MM.1S (cell line): ENCODE measurements around the gene CD151.

Experiments
- DNase-seq: peaks from one replicate; pipeline ENCODE4 v3.0.0-alpha.2; 2015
- H2AFZ ChIP-seq: fragments of 300-600 bp; sonication (generic); 2 replicates; pipeline ENCODE4 v1.6.0; 2016; ENCODE audit warnings: antibody characterized with exemption, low read length
- H3F3A ChIP-seq: fragments of 300-600 bp; sonication (generic); 2 replicates; pipeline ENCODE4 v1.6.1; 2016; ENCODE audit warnings: mild to moderate bottlenecking, antibody characterized with exemption, low read length, moderate library complexity, mixed read lengths; ENCODE audit not compliant: insufficient read depth
- H3K27ac ChIP-seq: fragments of 300-600 bp; sonication (generic); 2 replicates; pipeline ENCODE4 v1.5.1; 2016; ENCODE audit warnings: mild to moderate bottlenecking, low read length
- H3K27me3 ChIP-seq: fragments of 300-600 bp; sonication (generic); replicated peaks from 2 replicates; pipeline ENCODE4 v1.6.0; 2016; ENCODE audit warnings: low read length; ENCODE audit not compliant: insufficient read depth
- H3K36me3 ChIP-seq: fragments of 300-600 bp; sonication (generic); replicated peaks from 2 replicates; pipeline ENCODE4 v1.6.1; 2016; ENCODE audit warnings: mild to moderate bottlenecking, low read length, mixed read lengths; ENCODE audit not compliant: insufficient read depth
- H3K4me1 ChIP-seq: fragments of 300-600 bp; sonication (generic); 2 replicates; pipeline ENCODE4 v1.6.1; 2016; ENCODE audit warnings: low read length, mixed read lengths
- H3K4me2 ChIP-seq: fragments of 300-600 bp; sonication (generic); 2 replicates; pipeline ENCODE4 v1.6.0; 2016; ENCODE audit warnings: low read depth, low read length
- H3K4me3 ChIP-seq: fragments of 300-600 bp; sonication (generic); 2 replicates; pipeline ENCODE4 v1.5.1; 2016; ENCODE audit warnings: low read length, mixed read lengths
- H3K79me2 ChIP-seq: fragments of 300-600 bp; sonication (generic); 2 replicates; pipeline ENCODE4 v1.6.1; 2016; ENCODE audit warnings: mixed run types, low read length, mixed read lengths
- H3K9ac ChIP-seq: fragments of 300-600 bp; sonication (generic); 2 replicates; pipeline ENCODE4 v1.6.1; 2016; ENCODE audit warnings: low read length, mixed read lengths
- H3K9me2 ChIP-seq: fragments of 300-600 bp; sonication (generic); replicated peaks from 2 replicates; pipeline ENCODE4 v1.6.1; 2016; ENCODE audit warnings: mild to moderate bottlenecking, low read length, mixed read lengths; ENCODE audit not compliant: insufficient read depth
- H3K9me3 ChIP-seq: fragments of 300-600 bp; sonication (generic); replicated peaks from 2 replicates; pipeline ENCODE4 v1.6.1; 2016; ENCODE audit warnings: mild to moderate bottlenecking, low read length, mixed read lengths; ENCODE audit not compliant: insufficient read depth
- H4K20me1 ChIP-seq: fragments of 300-600 bp; sonication (generic); 2 replicates; pipeline ENCODE4 v1.6.1; 2016; ENCODE audit warnings: mild to moderate bottlenecking, low read length, moderate library complexity, mixed read lengths; ENCODE audit not compliant: insufficient read depth
- EZH2 ChIP-seq: fragments of 300-600 bp; sonication (generic); optimal IDR thresholded peaks from 2 replicates; pipeline ENCODE3; 2017; ENCODE audit warnings: low read depth, mild to moderate bottlenecking, antibody characterized with exemption, low read length, mixed read lengths
- EZH2phosphoT487 ChIP-seq: fragments of 300-600 bp; sonication (generic); IDR thresholded peaks from 2 replicates; pipeline ENCODE4 v1.6.1; 2018; ENCODE audit warnings: antibody characterized with exemption, low read length
- TF ChIP-seq, protein P1 (sequence below): fragments of 300-600 bp; sonication (generic); IDR thresholded peaks from 2 replicates; pipeline ENCODE4 v1.5.1; 2016; ENCODE audit warnings: antibody characterized with exemption, low read length, mixed read lengths

CD151 gene

DNA sequence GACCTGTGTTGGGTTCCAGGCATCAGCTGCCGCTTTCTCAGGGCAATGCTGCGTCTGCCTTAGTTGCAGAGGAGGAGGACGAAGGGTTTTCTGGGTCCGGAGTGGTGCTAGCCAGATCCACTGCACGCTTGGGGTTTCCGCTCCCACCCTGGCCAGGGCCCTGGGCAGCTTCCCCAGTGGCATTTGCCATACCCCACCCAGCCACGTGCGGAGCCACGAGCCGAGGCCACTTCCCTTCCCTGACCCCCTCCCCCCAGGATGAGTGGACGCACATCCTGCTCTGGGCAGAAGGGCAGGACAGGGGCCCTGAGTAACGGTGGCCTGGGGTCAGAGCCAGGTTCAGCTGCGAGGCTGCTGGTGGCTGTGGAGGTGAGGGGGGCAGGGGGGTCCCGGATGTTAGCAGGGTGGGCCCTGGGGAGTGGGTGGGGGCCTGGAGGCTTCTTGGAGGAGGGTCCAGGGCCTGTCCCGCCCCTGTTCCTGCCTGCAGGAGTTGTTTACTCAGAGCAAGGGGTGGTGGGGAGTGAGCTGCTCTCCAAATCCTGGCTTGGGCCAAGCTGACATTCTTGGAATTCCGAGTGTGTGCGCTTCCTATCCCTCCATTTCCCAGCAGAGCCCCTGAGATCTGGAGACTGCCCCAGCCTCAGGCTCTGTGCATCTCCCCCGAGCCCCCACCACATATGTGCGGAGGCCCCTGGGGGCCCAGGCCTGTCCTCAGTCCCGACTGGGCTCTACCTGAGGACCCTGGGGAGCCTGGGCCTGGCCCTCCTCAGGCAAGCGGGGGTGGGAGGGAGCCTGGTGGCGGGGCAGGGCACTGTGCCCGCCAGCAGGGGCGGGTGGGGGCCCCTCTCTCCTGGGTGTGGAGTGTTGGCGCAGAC lies 11.3 kb downstream of the CD151 start:
- H3K9ac ChIP-seq = no peak overlapping the region
- 0 out of 2 replicates have a peak, but pooled peaks cover 4% of the 10 kb centered on the region for H3K36me3 ChIP-seq
- no peak overlapping the region for H2AFZ ChIP-seq
- H3F3A ChIP-seq = no peaks in the 10 kb centered on the region
- H3K27ac ChIP-seq = no peak overlapping the region
- TF ChIP-seq EZH2 = no peak
- TF ChIP-seq, protein P1, sequence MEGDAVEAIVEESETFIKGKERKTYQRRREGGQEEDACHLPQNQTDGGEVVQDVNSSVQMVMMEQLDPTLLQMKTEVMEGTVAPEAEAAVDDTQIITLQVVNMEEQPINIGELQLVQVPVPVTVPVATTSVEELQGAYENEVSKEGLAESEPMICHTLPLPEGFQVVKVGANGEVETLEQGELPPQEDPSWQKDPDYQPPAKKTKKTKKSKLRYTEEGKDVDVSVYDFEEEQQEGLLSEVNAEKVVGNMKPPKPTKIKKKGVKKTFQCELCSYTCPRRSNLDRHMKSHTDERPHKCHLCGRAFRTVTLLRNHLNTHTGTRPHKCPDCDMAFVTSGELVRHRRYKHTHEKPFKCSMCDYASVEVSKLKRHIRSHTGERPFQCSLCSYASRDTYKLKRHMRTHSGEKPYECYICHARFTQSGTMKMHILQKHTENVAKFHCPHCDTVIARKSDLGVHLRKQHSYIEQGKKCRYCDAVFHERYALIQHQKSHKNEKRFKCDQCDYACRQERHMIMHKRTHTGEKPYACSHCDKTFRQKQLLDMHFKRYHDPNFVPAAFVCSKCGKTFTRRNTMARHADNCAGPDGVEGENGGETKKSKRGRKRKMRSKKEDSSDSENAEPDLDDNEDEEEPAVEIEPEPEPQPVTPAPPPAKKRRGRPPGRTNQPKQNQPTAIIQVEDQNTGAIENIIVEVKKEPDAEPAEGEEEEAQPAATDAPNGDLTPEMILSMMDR = no peak
- TF ChIP-seq EZH2phosphoT487 = no peak
- H3K27me3 ChIP-seq = peaks cover 47% of the 10 kb centered on the region
- no peak overlapping the region for H3K4me3 ChIP-seq
- no peaks in the 10 kb centered on the region for H3K9me2 ChIP-seq
- H3K79me2 ChIP-seq = peaks cover 31% of the 10 kb centered on the region
- H3K4me2 ChIP-seq = no peak overlapping the region
- H3K4me1 ChIP-seq = peaks cover 14% of the 10 kb centered on the region
- no peaks in the 10 kb centered on the region for H3K9me3 ChIP-seq
- H4K20me1 ChIP-seq = peaks cover 9% of the 10 kb centered on the region
- DNase-seq = no peak

DNA sequence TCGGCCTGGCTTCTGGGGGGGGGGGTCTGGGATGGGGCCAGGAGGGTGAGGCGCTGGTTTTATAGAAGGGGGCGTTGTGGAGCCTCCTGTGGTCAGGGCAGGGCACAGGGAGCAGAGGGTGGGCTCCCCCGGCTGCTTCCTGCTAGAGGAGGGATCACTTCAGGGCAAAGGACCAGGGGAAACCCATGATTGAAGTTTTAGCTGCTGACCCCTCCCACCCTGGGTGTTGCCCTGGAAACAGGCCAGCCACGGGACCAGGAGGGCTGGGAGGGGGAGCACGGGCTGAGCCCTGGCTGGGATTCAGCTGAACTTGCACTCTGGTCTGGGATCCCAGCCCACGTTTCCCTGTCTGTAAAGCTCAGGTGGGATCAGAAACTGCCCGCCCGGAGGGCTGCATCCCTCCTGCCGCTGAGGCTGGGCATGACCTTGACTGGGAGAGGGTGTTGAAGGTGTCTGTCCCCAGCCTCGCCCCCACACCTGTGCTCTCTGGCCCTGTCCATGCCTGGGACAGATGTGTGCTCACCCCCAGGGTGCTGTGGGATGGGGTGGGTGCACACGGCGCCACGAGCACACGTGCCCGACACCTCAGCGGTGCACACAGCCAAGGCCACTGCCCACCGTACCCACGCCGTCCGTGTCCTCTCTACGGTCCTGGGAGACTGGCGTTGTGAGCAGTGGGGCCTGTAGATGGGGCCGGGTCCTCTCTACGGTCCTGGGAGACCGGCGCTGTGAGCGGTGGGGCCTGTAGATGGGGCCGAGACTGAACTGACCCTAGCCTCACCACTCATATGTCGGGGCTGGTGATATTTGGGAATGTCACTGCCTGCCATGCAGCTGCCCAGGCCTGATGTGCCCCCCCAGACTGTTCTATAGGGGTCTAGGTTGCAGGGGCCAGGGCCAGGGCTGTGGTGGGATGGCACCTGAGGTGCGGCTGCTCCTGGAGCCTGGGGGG lies 12.2 kb downstream of the CD151 start:
- Histone ChIP-seq H3K9me3 (no peaks in the 10 kb centered on the region), H2AFZ (no peak overlapping the region), H3K36me3 (0 out of 2 replicates have a peak, but pooled peaks cover 3% of the 10 kb centered on the region), H3K79me2 (peaks cover 23% of the 10 kb centered on the region), H3K9ac (no peak overlapping the region), H3F3A (no peaks in the 10 kb centered on the region), H3K4me3 (no peak overlapping the region), H3K27ac (no peak overlapping the region), H4K20me1 (peaks cover 9% of the 10 kb centered on the region), H3K4me2 (no peak overlapping the region), H3K27me3 (peaks cover 50% of the 10 kb centered on the region), H3K9me2 (no peaks in the 10 kb centered on the region), H3K4me1 (peaks cover 14% of the 10 kb centered on the region)
- no peak for DNase-seq
- no peak for TF ChIP-seq EZH2

DNA sequence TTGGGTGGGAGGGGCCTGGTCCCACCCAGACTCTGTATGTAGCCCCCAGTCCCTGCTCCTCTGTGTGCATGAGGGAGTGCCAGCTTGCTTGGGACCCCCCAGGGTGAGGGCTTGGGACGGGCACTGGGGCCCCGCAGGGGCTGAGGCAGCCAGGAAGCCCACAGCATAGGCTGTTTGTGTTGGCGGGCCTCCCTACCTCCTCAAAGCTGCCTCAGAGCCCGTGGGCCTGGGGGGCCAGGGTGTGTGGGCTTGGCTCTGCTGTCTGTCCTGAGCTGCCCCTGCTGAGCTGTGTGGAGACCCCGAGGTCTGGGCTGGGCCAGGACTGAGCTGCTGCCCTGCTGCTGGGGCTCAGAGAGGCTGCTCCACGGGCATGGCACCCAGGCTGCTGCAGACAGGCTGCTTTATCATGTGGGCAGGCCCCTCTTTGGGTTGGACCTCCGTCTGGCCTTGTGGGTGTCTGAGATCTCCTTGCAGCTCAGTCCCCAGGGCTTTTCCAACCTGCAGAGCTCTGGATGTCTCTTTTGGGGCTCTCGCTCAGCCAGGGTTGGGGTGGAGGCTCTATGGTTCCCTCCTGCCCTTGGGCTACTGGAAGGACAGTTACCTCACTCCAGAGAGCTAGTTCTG lies 13.2 kb downstream of the CD151 start:
- peaks cover 4% of the 10 kb centered on the region; the same call in 1 of the 2 replicates for H4K20me1 ChIP-seq

More for the DNA sequence above, 13.2 kb downstream of the CD151 start:
- Histone ChIP-seq H3K4me3 (no peak overlapping the region), H3K9me3 (no peaks in the 10 kb centered on the region), H3K9ac (no peak overlapping the region), H3F3A (no peaks in the 10 kb centered on the region), H3K79me2 (peaks cover 13% of the 10 kb centered on the region), H3K27me3 (peaks cover 61% of the 10 kb centered on the region), H3K9me2 (no peaks in the 10 kb centered on the region), H3K4me1 (peaks cover 8% of the 10 kb centered on the region), H3K27ac (no peak overlapping the region), H3K36me3 (no peaks in the 10 kb centered on the region), H3K4me2 (no peak overlapping the region), H2AFZ (no peak overlapping the region)
- no peak for DNase-seq
- TF ChIP-seq EZH2 = no peak
- TF ChIP-seq, protein P1 = no peak
- no peak for TF ChIP-seq EZH2phosphoT487
